Karpas-422 (cell line): ENCODE measurements around the gene PRTFDC1. TPM values are rescaled to one million over a fixed set of nuclear protein-coding genes. Genes with fewer than 3 reads are reported as not detected.

Experiments used
- DNase-seq: peaks from one replicate; pipeline ENCODE4 v3.0.0-alpha.2; 2015
- H2AFZ ChIP-seq: fragments of 200-600 bp; sonication (generic); 2 replicates; pipeline ENCODE4 v1.6.1; 2014; ENCODE audit warnings: antibody characterized with exemption, low read length, mixed read lengths
- H3K27ac ChIP-seq: fragments of 200-600 bp; sonication (generic); 2 replicates; pipeline ENCODE4 v1.5.1; 2014; ENCODE audit warnings: mild to moderate bottlenecking, low read length, moderate library complexity
- H3K27me3 ChIP-seq: fragments of 200-600 bp; sonication (generic); 2 replicates; pipeline ENCODE4 v1.6.1; 2014; ENCODE audit warnings: low read length, mixed read lengths
- H3K36me3 ChIP-seq: fragments of 200-600 bp; sonication (generic); 2 replicates; pipeline ENCODE4 v1.6.1; 2014; ENCODE audit warnings: low read length, mixed read lengths; ENCODE audit not compliant: insufficient read depth
- H3K4me1 ChIP-seq: fragments of 200-600 bp; sonication (generic); 2 replicates; pipeline ENCODE4 v1.6.1; 2014; ENCODE audit warnings: mild to moderate bottlenecking, low read length, mixed read lengths
- H3K4me2 ChIP-seq: fragments of 200-600 bp; sonication (generic); 2 replicates; pipeline ENCODE4 v1.6.1; 2014; ENCODE audit warnings: low read length, low read depth, mild to moderate bottlenecking; ENCODE audit not compliant: poor library complexity, severe bottlenecking
- H3K4me3 ChIP-seq: fragments of 200-600 bp; sonication (generic); 2 replicates; pipeline ENCODE4 v1.5.1; 2014; ENCODE audit warnings: mild to moderate bottlenecking, antibody characterized with exemption, low read length, mixed read lengths
- H3K79me2 ChIP-seq: fragments of 200-600 bp; sonication (generic); 2 replicates; pipeline ENCODE4 v1.6.1; 2014; ENCODE audit warnings: mild to moderate bottlenecking, low read length, mixed read lengths
- H3K9ac ChIP-seq: fragments of 200-600 bp; sonication (generic); 2 replicates; pipeline ENCODE4 v1.6.0; 2014; ENCODE audit warnings: low read length
- H3K9me2 ChIP-seq: fragments of 200-600 bp; sonication (generic), shearing (Covaris generic); replicated peaks from 2 replicates; pipeline ENCODE4 v1.6.0; 2014; ENCODE audit warnings: mild to moderate bottlenecking, low read length, moderate library complexity; ENCODE audit not compliant: insufficient read depth
- H3K9me3 ChIP-seq: fragments of 300-700, 200-600 bp; sonication (generic); 2 replicates; pipeline ENCODE4 v1.6.1; 2014; ENCODE audit warnings: low read length, mixed read lengths
- H4K20me1 ChIP-seq: fragments of 200-600 bp; sonication (generic); 2 replicates; pipeline ENCODE4 v1.6.1; 2014; ENCODE audit warnings: mild to moderate bottlenecking, antibody characterized with exemption, low read length, low read depth; ENCODE audit not compliant: insufficient read depth
- total RNA-seq: library from RNA; depleted of rRNA; stranded (reverse); fragments of >200 nt; shearing (Covaris generic); gene quantifications from 2 replicates; pipeline ENCODE4 v1.2.3, GENCODE V29; 2014; ENCODE audit warnings: low replicate concordance

Gene PRTFDC1
- total RNA-seq, 1 experiment from 2014 or later: not detected

DNA sequence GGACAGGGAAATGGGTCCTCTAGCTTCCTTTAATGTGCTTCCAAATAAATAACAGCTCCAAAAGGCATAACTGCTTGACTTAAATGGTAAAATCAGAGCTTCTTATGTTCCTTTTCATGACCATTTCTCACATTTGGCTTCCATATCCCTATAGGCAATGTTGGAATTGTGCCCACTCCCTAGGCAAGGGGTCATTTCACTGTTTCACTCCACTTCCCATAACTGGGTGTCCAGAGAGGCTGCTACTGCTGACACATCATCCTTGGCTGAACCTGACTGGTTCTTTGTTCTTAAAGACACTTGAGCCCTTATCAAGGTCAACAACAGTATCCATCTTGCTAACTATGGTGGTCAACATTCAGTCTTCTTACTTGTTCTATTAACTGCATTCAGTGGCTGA lies 37.1 kb downstream of the PRTFDC1 start:
- Histone ChIP-seq H3K9ac (no peak overlapping the region), H4K20me1 (no peaks in the 10 kb centered on the region), H3K27me3 (no peaks in the 10 kb centered on the region), H3K4me1 (no peaks in the 10 kb centered on the region), H3K4me2 (no peak overlapping the region), H3K27ac (no peak overlapping the region), H3K4me3 (no peak overlapping the region), H2AFZ (no peak overlapping the region), H3K9me2 (no peaks in the 10 kb centered on the region), H3K9me3 (peaks cover 13% of the 10 kb centered on the region), H3K79me2 (no peaks in the 10 kb centered on the region), H3K36me3 (no peaks in the 10 kb centered on the region)
- DNase-seq: no peak

DNA sequence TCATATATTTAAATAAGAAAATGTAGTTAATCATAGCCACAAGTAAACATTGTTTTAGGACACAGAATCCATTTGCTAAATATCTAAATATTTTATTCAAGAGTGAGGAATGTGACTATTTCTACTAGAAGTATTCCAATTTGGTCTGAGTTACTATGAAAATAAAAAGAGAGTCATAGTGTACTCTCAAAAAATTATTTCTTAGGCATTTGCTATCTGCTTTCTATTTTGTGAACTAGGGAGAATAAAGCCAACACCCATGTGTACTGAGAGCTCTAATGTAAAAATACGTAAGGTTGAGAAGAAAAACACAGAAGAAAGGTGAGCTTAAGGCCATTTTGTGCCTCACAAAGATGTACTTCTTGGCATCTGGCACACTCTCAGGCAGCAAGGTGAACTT lies 38.3 kb downstream of the PRTFDC1 start:
- no peak overlapping the region for H3K27ac ChIP-seq
- DNase-seq: no peak
- peaks cover 13% of the 10 kb centered on the region for H3K9me3 ChIP-seq
- H2AFZ ChIP-seq: no peak overlapping the region
- H3K27me3 ChIP-seq: no peaks in the 10 kb centered on the region
- H3K4me3 ChIP-seq: no peak overlapping the region
- no peak overlapping the region for H3K4me2 ChIP-seq
- no peaks in the 10 kb centered on the region for H3K9me2 ChIP-seq
- no peaks in the 10 kb centered on the region for H3K79me2 ChIP-seq
- H3K4me1 ChIP-seq: no peaks in the 10 kb centered on the region
- H3K36me3 ChIP-seq: no peaks in the 10 kb centered on the region
- no peak overlapping the region for H3K9ac ChIP-seq
- H4K20me1 ChIP-seq: no peaks in the 10 kb centered on the region

DNA sequence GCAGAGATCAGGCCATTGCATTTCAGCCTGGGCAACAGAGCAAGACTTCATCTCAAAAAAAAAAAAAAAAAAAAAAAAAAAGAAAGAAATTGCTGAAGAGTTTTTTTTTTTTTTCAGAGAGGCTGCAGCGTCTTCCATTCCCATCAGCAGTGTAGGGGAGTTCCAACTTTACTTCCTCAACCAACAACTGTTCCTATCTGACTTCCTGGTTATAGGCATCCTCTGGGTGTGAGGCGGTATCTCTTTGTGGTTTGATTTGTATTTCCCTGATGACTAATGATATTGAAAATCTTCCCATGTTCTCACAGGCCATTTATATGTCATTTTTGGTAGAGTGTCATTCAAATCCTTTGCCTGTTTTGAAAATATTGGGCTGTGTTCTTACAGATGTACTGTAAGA lies 40.2 kb downstream of the PRTFDC1 start:
- DNase-seq: no peak

DNA sequence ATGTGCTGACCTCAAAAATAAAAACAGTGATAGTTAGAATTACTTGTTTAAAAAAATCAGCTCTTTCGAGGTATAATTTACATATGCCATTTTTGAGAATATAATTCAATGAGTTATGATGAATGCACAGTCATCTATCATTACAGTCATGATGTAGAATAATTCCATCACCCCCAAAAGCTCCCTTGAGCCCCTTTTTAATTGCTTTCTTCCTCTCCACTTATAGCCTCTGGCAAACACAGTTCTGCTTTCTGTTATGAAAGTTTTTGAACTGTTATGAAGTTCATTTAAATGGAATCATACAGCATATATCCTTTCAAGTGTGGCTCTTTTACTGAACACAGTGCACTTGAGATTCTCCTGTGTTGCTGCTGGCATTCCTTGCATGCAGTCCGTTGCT lies 41.4 kb downstream of the PRTFDC1 start:
- Histone ChIP-seq H3K27ac (no peak overlapping the region), H3K9me3 (peaks cover 11% of the 10 kb centered on the region), H3K4me1 (no peaks in the 10 kb centered on the region), H3K36me3 (no peaks in the 10 kb centered on the region), H3K4me3 (no peak overlapping the region), H3K4me2 (no peak overlapping the region), H3K9ac (no peak overlapping the region), H3K9me2 (no peaks in the 10 kb centered on the region), H3K27me3 (no peaks in the 10 kb centered on the region), H4K20me1 (no peaks in the 10 kb centered on the region), H3K79me2 (no peaks in the 10 kb centered on the region), H2AFZ (no peak overlapping the region)
- no peak for DNase-seq

More for the DNA sequence above, 40.2 kb downstream of the PRTFDC1 start:
- H3K9me3 ChIP-seq: peaks cover 10% of the 10 kb centered on the region
- H4K20me1 ChIP-seq: no peaks in the 10 kb centered on the region
- H2AFZ ChIP-seq: no peak overlapping the region
- H3K9ac ChIP-seq: no peak overlapping the region
- no peaks in the 10 kb centered on the region for H3K4me1 ChIP-seq
- no peak overlapping the region for H3K4me3 ChIP-seq
- H3K4me2 ChIP-seq: no peak overlapping the region
- no peaks in the 10 kb centered on the region for H3K36me3 ChIP-seq
- H3K27ac ChIP-seq: no peak overlapping the region
- no peaks in the 10 kb centered on the region for H3K27me3 ChIP-seq
- H3K79me2 ChIP-seq: no peaks in the 10 kb centered on the region
- no peaks in the 10 kb centered on the region for H3K9me2 ChIP-seq

DNA sequence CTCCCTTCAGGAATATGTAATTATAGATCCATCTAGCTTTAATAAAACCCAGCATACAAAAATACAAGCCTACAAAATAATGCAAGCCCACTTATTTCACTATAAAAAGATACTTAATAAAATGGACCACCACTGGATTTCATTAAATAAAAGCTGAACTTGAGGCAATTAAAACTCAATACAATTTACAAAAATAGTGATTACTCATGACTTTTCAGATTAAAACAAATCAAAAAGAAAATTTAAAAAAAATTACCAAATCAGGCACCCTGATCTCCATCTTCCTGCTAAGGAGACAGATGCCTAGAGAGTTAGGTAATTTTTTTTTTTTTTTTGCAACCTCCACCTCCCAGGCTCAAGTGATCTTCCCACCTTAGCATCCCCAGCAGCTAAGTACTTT lies 41.8 kb downstream of the PRTFDC1 start:
- DNase-seq: no peak
- no peak overlapping the region for H3K4me3 ChIP-seq
- H3K9me2 ChIP-seq: no peaks in the 10 kb centered on the region
- no peak overlapping the region for H3K27ac ChIP-seq
- H3K27me3 ChIP-seq: no peaks in the 10 kb centered on the region
- no peaks in the 10 kb centered on the region for H3K36me3 ChIP-seq
- no peaks in the 10 kb centered on the region for H3K79me2 ChIP-seq
- no peaks in the 10 kb centered on the region for H4K20me1 ChIP-seq
- H3K9ac ChIP-seq: no peak overlapping the region
- peaks cover 12% of the 10 kb centered on the region for H3K9me3 ChIP-seq
- no peak overlapping the region for H2AFZ ChIP-seq
- H3K4me1 ChIP-seq: no peaks in the 10 kb centered on the region
- H3K4me2 ChIP-seq: no peak overlapping the region

DNA sequence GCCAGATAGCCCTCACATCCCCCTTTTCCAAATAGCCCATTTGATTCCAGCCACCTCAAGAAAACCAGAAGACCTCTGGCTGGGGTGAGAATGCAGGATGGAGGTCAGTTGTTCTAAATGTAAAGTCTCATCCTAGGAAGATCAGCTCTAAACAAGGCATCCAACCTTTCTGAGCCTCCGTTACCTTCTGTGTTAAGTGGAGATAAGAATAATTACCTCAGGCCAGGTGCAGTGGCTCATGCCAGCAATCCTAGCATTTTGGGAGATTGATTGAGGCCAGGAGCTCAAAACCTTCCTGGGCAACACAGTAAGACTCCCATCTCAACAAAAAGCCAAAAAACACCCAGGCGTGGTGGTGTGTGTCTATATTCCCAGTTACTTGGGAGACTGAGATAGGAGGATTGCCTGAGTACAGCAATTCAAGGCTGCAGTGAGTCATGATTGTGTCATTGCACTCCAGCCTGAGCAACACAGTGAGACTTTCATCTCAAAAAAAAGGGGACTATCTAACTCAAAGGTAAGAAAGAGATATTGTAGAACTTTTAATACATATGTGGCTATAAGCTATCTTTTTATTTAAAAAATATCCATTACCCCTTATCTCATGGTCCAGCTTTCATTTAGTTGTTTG lies 43.5 kb downstream of the PRTFDC1 start:
- Histone ChIP-seq H3K36me3 (no peaks in the 10 kb centered on the region), H3K9me3 (peaks cover 14% of the 10 kb centered on the region), H3K27me3 (no peaks in the 10 kb centered on the region), H3K4me1 (no peaks in the 10 kb centered on the region), H3K4me2 (no peak overlapping the region), H4K20me1 (no peaks in the 10 kb centered on the region), H3K79me2 (no peaks in the 10 kb centered on the region), H3K27ac (no peak overlapping the region), H3K4me3 (no peak overlapping the region), H3K9me2 (no peaks in the 10 kb centered on the region), H2AFZ (no peak overlapping the region), H3K9ac (no peak overlapping the region)
- no peak for DNase-seq

DNA sequence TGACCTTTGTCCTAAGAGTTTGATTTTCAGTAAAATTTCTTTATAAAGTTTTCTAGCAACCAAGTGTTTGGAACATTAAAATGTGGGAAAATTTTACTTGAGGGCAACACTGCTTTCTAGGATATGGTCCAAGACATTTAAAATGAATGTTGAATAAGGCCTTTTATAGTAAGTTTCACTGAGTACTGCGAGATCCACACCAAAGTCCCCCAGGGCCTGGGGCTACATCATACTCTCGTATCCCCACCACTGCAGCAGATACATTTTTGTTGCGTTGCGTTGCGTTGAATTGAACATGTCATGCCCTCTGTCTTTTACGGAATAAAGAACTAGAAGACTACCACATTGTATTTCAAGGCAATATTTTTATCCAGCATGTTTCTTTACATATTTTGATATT lies 44.5 kb downstream of the PRTFDC1 start:
- Histone ChIP-seq H3K79me2 (no peaks in the 10 kb centered on the region), H3K4me1 (no peaks in the 10 kb centered on the region), H3K27me3 (no peaks in the 10 kb centered on the region), H3K4me3 (no peak overlapping the region), H3K9me3 (peaks cover 14% of the 10 kb centered on the region), H4K20me1 (no peaks in the 10 kb centered on the region), H3K9me2 (no peaks in the 10 kb centered on the region), H2AFZ (no peak overlapping the region), H3K27ac (no peak overlapping the region), H3K36me3 (no peaks in the 10 kb centered on the region), H3K4me2 (no peak overlapping the region), H3K9ac (no peak overlapping the region)
- no peak for DNase-seq

DNA sequence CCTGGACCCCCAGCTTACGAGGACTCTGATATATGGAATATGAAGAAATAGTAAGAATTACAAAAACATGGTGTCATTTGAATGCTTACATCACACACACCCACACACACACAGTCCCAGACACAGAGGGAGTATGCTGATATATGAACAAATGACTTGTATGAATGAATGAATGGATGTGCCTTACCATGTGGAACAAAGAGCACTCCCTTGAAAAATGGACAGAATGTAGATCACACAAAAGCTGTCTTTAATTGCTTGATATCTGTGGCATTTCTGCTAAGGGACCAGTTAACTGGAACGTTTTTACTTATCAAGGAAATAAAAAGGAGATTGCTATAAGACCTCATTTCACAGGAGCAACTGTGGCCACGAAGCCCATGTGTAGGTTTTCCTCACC lies 46.0 kb downstream of the PRTFDC1 start:
- H3K4me2 ChIP-seq: no peak overlapping the region
- H3K4me1 ChIP-seq: no peaks in the 10 kb centered on the region
- peaks cover 13% of the 10 kb centered on the region for H3K9me3 ChIP-seq
- no peaks in the 10 kb centered on the region for H3K9me2 ChIP-seq
- no peak overlapping the region for H3K9ac ChIP-seq
- no peaks in the 10 kb centered on the region for H3K27me3 ChIP-seq
- no peak for DNase-seq
- no peak overlapping the region for H3K27ac ChIP-seq
- H3K36me3 ChIP-seq: no peaks in the 10 kb centered on the region
- H3K79me2 ChIP-seq: no peaks in the 10 kb centered on the region
- no peak overlapping the region for H3K4me3 ChIP-seq
- H2AFZ ChIP-seq: no peak overlapping the region
- no peaks in the 10 kb centered on the region for H4K20me1 ChIP-seq

DNA sequence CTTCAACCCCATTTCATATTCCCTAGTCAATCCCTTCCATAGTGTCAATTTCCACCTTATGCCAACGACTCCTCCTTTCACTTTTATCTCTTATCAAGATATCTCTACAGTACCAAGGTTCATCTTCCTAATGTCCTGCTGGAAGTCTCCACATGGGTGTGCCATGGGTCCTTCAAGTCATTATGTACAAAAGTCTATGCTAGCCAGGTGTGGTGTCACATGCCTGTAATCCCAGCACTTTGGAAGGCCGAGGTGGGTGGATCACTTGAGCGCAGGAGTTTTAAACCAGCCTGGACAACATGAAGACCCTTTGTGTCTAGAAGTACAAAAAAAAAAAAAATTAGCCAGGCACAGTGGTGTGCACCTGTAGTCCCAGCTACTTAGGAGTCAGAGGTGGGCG lies 47.6 kb downstream of the PRTFDC1 start:
- Histone ChIP-seq H3K9ac (no peak overlapping the region), H2AFZ (no peak overlapping the region), H3K27me3 (no peaks in the 10 kb centered on the region), H3K4me3 (no peak overlapping the region), H4K20me1 (no peaks in the 10 kb centered on the region), H3K9me3 (peaks cover 8% of the 10 kb centered on the region; the same call in 1 of the 2 replicates), H3K27ac (no peak overlapping the region), H3K79me2 (no peaks in the 10 kb centered on the region), H3K4me1 (no peaks in the 10 kb centered on the region), H3K9me2 (no peaks in the 10 kb centered on the region), H3K4me2 (no peak overlapping the region), H3K36me3 (no peaks in the 10 kb centered on the region)
- no peak for DNase-seq
